Measurements from ENCODE around the gene TCF4. TPM values are rescaled to one million over a fixed set of nuclear protein-coding genes. Genes with fewer than 3 reads are reported as not detected.

The TCF4 gene
- total RNA-seq, 1 experiment from 2014 or later = 93.7 TPM

DNA sequence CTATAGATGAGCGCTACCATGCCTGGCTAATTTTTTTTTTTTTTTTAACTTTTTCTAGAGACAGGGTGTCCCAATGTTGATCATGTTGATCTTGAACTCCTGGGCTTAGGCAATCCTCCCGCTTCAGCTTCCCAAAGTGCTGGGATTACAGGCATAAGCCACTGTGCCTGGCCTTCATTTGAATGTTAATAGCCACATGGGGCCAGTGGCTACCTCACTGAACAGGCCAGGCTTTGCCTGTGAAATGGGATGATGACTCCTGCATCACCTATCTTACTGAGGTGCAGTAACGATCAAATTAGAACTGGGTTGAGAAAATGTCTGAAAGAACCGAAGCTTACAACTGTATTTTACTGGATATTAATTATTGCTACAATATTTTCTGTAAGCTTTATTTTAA, 278.7 kb downstream of the TCF4 start:
- no TSS peak for BruUV-seq (replicated peaks)
- Histone ChIP-seq H3K9me3 (no peaks in the 10 kb centered on the region), H3K27me3 (replicated peaks; ENCODE audit: control insufficient read depth, insufficient read depth, low read length) (no peaks in the 10 kb centered on the region), H3K36me3 (ENCODE audit: control insufficient read depth, insufficient read depth, low read length) (no peaks in the 10 kb centered on the region), H3K4me1 (no peaks in the 10 kb centered on the region), H3K4me3 (ENCODE audit: low read depth, low read length) (no peak overlapping the region)
- Mint-ChIP-seq H3K36me3 (ENCODE audit: insufficient read depth, unreplicated experiment) (peaks cover 5% of the 10 kb centered on the region), H3K9me3 (ENCODE audit: unreplicated experiment) (no peaks in the 10 kb centered on the region), H3K4me3 (ENCODE audit: unreplicated experiment) (no peak overlapping the region), H3K27ac (ENCODE audit: unreplicated experiment) (no peak overlapping the region), H3K4me1 (ENCODE audit: low read depth, unreplicated experiment) (no peaks in the 10 kb centered on the region), H3K27me3 (ENCODE audit: insufficient read depth, unreplicated experiment) (no peaks in the 10 kb centered on the region)
- intact Hi-C loops (cut with micrococcal nuclease; ENCODE audit: unreplicated experiment) = no loop called here
- no peak for DNase-seq
- ChIA-PET POLR2A (no interaction called here), CTCF (no interaction called here)
- TF ChIP-seq, protein P1, sequence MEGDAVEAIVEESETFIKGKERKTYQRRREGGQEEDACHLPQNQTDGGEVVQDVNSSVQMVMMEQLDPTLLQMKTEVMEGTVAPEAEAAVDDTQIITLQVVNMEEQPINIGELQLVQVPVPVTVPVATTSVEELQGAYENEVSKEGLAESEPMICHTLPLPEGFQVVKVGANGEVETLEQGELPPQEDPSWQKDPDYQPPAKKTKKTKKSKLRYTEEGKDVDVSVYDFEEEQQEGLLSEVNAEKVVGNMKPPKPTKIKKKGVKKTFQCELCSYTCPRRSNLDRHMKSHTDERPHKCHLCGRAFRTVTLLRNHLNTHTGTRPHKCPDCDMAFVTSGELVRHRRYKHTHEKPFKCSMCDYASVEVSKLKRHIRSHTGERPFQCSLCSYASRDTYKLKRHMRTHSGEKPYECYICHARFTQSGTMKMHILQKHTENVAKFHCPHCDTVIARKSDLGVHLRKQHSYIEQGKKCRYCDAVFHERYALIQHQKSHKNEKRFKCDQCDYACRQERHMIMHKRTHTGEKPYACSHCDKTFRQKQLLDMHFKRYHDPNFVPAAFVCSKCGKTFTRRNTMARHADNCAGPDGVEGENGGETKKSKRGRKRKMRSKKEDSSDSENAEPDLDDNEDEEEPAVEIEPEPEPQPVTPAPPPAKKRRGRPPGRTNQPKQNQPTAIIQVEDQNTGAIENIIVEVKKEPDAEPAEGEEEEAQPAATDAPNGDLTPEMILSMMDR (IDR thresholded peaks at IDR 0.05; ENCODE audit: insufficient read depth in 1 of 2, low read depth in 1 of 2, low read length in 1 of 2, severe bottlenecking in 1 of 2, unreplicated experiment in 1 of 2) = no peak

DNA sequence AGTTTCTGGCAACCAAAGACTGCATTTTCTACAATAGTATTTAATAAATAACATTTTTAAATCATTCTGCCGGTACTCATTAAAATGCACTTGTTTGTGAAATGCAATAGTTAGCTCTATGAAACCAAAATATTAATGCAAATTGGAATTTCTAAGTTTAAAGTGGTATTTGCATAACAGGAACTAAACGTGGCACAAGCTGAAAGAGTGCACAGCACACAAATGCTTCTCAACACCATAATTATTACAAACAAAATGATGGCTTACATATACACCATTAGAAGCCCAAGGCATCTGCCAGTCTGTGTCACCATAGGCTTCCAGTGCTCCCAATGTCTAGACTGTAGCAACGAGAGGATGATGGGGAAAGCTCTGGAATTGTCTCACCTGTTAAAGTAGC, 280.5 kb downstream of the TCF4 start:
- Histone ChIP-seq H3K9me3 (no peaks in the 10 kb centered on the region), H3K4me1 (no peaks in the 10 kb centered on the region), H3K27me3 (replicated peaks; ENCODE audit: control insufficient read depth, insufficient read depth, low read length) (no peaks in the 10 kb centered on the region), H3K36me3 (ENCODE audit: control insufficient read depth, insufficient read depth, low read length) (no peaks in the 10 kb centered on the region), H3K4me3 (ENCODE audit: low read depth, low read length) (no peak overlapping the region)
- CTCF ChIA-PET = no interaction called here
- TF ChIP-seq, protein P1 (IDR thresholded peaks at IDR 0.05; ENCODE audit: insufficient read depth in 1 of 2, low read depth in 1 of 2, low read length in 1 of 2, severe bottlenecking in 1 of 2, unreplicated experiment in 1 of 2) = no peak
- DNase-seq = no peak
- no peak overlapping the region for H3K4me3 Mint-ChIP-seq (ENCODE audit: unreplicated experiment)
- no peaks in the 10 kb centered on the region for H3K9me3 Mint-ChIP-seq (ENCODE audit: unreplicated experiment)
- no peaks in the 10 kb centered on the region for H3K27me3 Mint-ChIP-seq (ENCODE audit: insufficient read depth, unreplicated experiment)
- H3K27ac Mint-ChIP-seq (ENCODE audit: unreplicated experiment) = no peak overlapping the region
- POLR2A ChIA-PET = no interaction called here
- no TSS peak for BruUV-seq (replicated peaks)
- H3K36me3 Mint-ChIP-seq (ENCODE audit: insufficient read depth, unreplicated experiment) = peaks cover 5% of the 10 kb centered on the region
- intact Hi-C loops (cut with micrococcal nuclease; ENCODE audit: unreplicated experiment) = no loop called here
- H3K4me1 Mint-ChIP-seq (ENCODE audit: low read depth, unreplicated experiment) = no peaks in the 10 kb centered on the region

DNA sequence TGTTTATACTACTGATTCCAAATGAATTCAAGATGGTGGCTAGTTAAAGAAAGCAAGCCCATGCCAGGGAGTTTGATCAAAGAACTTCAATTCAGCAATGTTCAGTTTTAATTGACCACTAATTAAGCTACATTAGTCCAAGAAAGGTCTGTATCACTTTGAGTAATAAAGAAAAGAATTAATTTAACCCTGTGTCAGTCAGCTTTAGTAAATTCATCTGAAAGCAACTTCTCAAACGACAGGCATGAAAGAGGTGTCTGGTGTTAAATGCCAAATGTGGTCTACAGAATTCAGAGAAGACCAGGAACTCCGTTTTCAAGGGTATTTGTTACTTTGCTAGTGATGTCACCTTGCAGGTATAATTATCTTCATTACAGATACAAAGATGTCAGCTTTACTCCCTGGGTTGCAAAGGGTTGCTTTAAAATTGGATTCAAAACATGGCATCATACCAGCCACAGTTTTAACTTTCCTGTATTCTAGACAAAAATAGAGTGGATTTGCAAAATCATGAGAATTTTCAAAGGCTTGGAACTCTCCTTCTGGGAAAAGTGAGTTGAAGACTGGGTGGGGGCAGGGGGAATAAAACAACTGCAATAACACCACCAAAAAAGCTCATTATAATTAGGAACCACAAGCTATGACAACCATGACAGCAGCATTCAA, 281.5 kb downstream of the TCF4 start:
- TF ChIP-seq, protein P1 (IDR thresholded peaks at IDR 0.05; ENCODE audit: insufficient read depth in 1 of 2, low read depth in 1 of 2, low read length in 1 of 2, severe bottlenecking in 1 of 2, unreplicated experiment in 1 of 2) = no peak
- H3K36me3 ChIP-seq (ENCODE audit: control insufficient read depth, insufficient read depth, low read length) = no peaks in the 10 kb centered on the region
- intact Hi-C loops (cut with micrococcal nuclease; ENCODE audit: unreplicated experiment) = no loop called here
- no peak overlapping the region for H3K4me3 Mint-ChIP-seq (ENCODE audit: unreplicated experiment)
- H3K36me3 Mint-ChIP-seq (ENCODE audit: insufficient read depth, unreplicated experiment) = peaks cover 12% of the 10 kb centered on the region
- H3K4me1 Mint-ChIP-seq (ENCODE audit: low read depth, unreplicated experiment) = no peaks in the 10 kb centered on the region
- H3K27ac Mint-ChIP-seq (ENCODE audit: unreplicated experiment) = no peak overlapping the region
- ChIA-PET CTCF (no interaction called here), POLR2A (no interaction called here)
- H3K4me1 ChIP-seq = no peaks in the 10 kb centered on the region
- H3K4me3 ChIP-seq (ENCODE audit: low read depth, low read length) = no peak overlapping the region
- H3K9me3 Mint-ChIP-seq (ENCODE audit: unreplicated experiment) = no peaks in the 10 kb centered on the region
- DNase-seq = no peak
- no TSS peak for BruUV-seq (replicated peaks)
- H3K27me3 ChIP-seq (replicated peaks; ENCODE audit: control insufficient read depth, insufficient read depth, low read length) = no peaks in the 10 kb centered on the region
- H3K9me3 ChIP-seq = no peaks in the 10 kb centered on the region
- no peaks in the 10 kb centered on the region for H3K27me3 Mint-ChIP-seq (ENCODE audit: insufficient read depth, unreplicated experiment)

All from Caco-2 (cell line).